ENCODE measurements around the gene ADAMTS5. TPM values are rescaled to one million over a fixed set of nuclear protein-coding genes. Genes with fewer than 3 reads are reported as not detected.

ADAMTS5 gene
- total and polyA plus RNA-seq, 2 of the 8 experiments (the other 6 are each of a cell fraction or from before 2014, with no cell fraction given) = 0.20 to 1.1 TPM

DNA sequence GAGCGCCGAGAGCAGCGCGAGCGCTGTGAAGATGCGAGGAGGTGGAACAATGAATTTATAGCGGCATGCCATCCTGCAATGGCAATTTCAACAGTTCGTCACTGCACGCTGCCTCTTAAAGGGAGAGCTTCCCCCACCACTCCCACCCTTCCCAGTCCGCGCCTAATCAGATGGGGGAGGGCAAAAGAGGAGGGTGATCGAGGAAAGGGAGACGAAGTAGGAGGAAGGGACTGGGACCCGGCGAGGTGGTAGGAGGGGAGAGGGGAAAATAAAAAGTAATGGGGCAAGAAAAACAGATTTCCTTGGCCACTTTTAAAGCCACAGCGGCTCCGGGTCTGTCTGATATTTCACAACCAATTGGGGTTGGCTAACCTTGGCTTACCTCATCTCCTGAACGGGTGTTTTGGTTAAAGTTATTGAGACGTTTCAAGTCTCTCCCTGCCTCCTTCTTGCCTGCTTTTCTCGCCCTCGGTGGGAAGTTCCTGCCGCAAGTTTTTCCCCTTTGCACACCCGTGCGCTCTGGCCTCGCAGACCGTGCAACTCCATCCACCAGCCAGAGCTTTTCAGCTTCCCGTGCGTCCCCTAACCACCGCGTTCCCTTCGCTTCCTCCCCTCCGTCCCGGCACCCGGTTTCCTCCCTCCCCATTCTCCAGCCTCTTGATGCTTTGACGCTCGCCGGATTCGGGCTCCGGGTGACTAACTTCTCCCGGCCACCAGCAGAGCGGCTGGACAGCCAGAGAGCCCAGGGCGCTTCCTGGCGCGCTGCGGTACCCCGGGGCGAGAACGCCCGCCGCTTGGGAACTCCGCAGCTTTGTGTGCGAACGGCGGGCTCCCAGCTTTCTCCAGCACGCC, at the start of gene ADAMTS5 (continued):
- TF ChIP-seq EZH2 (IDR thresholded peaks at IDR 0.05; ENCODE audit: low read depth, low read length, severe bottlenecking) = peak; percentile 63
- no peak for TF ChIP-seq CREB1 (IDR thresholded peaks at IDR 0.05)
- TF ChIP-seq POLR2AphosphoS5 (IDR thresholded peaks at IDR 0.05; ENCODE audit: low read depth, low read length) = peak; percentile 42; the same call in 1 of the 2 replicates
- no peak for TF ChIP-seq NRF1 (IDR thresholded peaks at IDR 0.05; ENCODE audit: low read depth, low read length)
- TF ChIP-seq JUN (IDR thresholded peaks at IDR 0.05; ENCODE audit: low read depth, low read length) = no peak
- no peak; a peak in 1 of 4 replicates for TF ChIP-seq RAD21 (IDR thresholded peaks at IDR 0.05 in 1 of 2, conservative IDR thresholded peaks at IDR 0.05 in 1 of 2; ENCODE audit: low read depth in 2 of 2, low read length in 2 of 2)
- TF ChIP-seq KDM5A (IDR thresholded peaks at IDR 0.05; ENCODE audit: low read length) = no peak
- TF ChIP-seq ASH2L (IDR thresholded peaks at IDR 0.05; ENCODE audit: low read length) = peak; percentile 55
- peak; percentile 59 for TF ChIP-seq SUZ12 (IDR thresholded peaks at IDR 0.05; ENCODE audit: low read length)
- TF ChIP-seq SRF (IDR thresholded peaks at IDR 0.05; ENCODE audit: low read depth, low read length) = no peak
- no peak for TF ChIP-seq BCL11A (IDR thresholded peaks at IDR 0.05; ENCODE audit: low read depth in 2 of 2, low read length in 2 of 2)
- TF ChIP-seq RXRA (IDR thresholded peaks at IDR 0.05; ENCODE audit: insufficient read depth, low read depth, low read length) = no peak
- peak; percentile 82 for TF ChIP-seq KDM4A (IDR thresholded peaks at IDR 0.05; ENCODE audit: low read depth, low read length, severe bottlenecking)
- TF ChIP-seq, protein P1, sequence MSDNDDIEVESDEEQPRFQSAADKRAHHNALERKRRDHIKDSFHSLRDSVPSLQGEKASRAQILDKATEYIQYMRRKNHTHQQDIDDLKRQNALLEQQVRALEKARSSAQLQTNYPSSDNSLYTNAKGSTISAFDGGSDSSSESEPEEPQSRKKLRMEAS (IDR thresholded peaks at IDR 0.05) = peak; percentile 45; the same call in 1 of the 2 replicates
- TF ChIP-seq TEAD4 (IDR thresholded peaks at IDR 0.05; ENCODE audit: low read depth, low read length) = no peak
- no peak for TF ChIP-seq TCF12 (IDR thresholded peaks at IDR 0.05; ENCODE audit: low read depth, low read length)
- TF ChIP-seq PHF8 (conservative IDR thresholded peaks at IDR 0.05; ENCODE audit: low read depth, low read length) = 0 out of 2 replicates have a peak, but pooled peaks have one; percentile 21
- TF ChIP-seq RFX5 (IDR thresholded peaks at IDR 0.05; ENCODE audit: borderline replicate concordance, low read depth, low read length) = no peak

Data from H1 (cell line).